Measurements from ENCODE around the gene KIF27. TPM values are rescaled to one million over a fixed set of nuclear protein-coding genes. Genes with fewer than 3 reads are reported as not detected.

KIF27 gene
- total and polyA plus RNA-seq, 10 of the 15 experiments (the other 5 are each of a cell fraction or from before 2014, with no cell fraction given): 0.64 to 3.3 (median 1.3) TPM

- DNase-seq (ENCODE audit: low read depth, low spot score): no peak
- ChIA-PET RAD21 (ENCODE audit: unreplicated experiment) (interaction anchor here (0.6 to 1.1 kb wide), 5 partner anchors 326 to 464 kb away, joined by 3 to 5 read pairs (median 3); no protein-coding TSS in a partner anchor), SMC1A (ENCODE audit: uncharacterized antibody, unreplicated experiment) (interaction anchor here (0.7 to 1.3 kb wide), 4 partner anchors 14 to 326 kb away, joined by 3 to 4 read pairs (median 4); partner anchors contain the start of gene KIF27), POLR2A (interaction anchor here (0.6 kb wide), 1 partner anchor 59 kb away, joined by 3 read pairs; no protein-coding TSS in a partner anchor), CTCF (interaction anchor here (0.6 to 4.0 kb wide), 5 partner anchors 10 to 378 kb away, joined by 3 to 40 read pairs (median 5); no protein-coding TSS in a partner anchor)
- no peak for FAIRE-seq
- H3K4me2 ChIP-seq (ENCODE audit: control insufficient read depth, insufficient read depth): no peak overlapping the region
- WGBS (ENCODE audit: insufficient coverage, insufficient replicate concordance, low lambda C conversion rate, missing lambda C conversion rate): 61% methylated on average over 3 of the region's 3 CpGs
- H3K4me1 ChIP-seq (ENCODE audit: control insufficient read depth, insufficient read depth, low read length): no peaks in the 10 kb centered on the region
- no peaks in the 10 kb centered on the region for H3K9me3 ChIP-seq (replicated peaks; ENCODE audit: control insufficient read depth, insufficient read depth, low read length)
- no TSS peak for BruUV-seq (replicated peaks)
- in situ Hi-C loops (cut with MboI): loop anchor here (5.0 kb wide), 3 partner anchors 237 to 382 kb away; no protein-coding TSS in a partner anchor
- no peaks in the 10 kb centered on the region for H3K79me2 ChIP-seq (ENCODE audit: control insufficient read depth, insufficient read depth, low read length)
- H4K20me1 ChIP-seq (ENCODE audit: control insufficient read depth, insufficient read depth): no peaks in the 10 kb centered on the region
- H3K27ac ChIP-seq (ENCODE audit: control insufficient read depth, insufficient read depth): no peak overlapping the region
- H3K9ac ChIP-seq (ENCODE audit: control insufficient read depth, insufficient read depth, low read length): no peak overlapping the region
- H3K27me3 ChIP-seq (replicated peaks in 1 of 2; ENCODE audit: control insufficient read depth in 2 of 2, insufficient read depth in 2 of 2, low read length in 1 of 2): no peaks in the 10 kb centered on the region
- intact Hi-C loops (cut with micrococcal nuclease; ENCODE audit: unreplicated experiment): no loop called here
- no peak overlapping the region for H2AFZ ChIP-seq (ENCODE audit: control insufficient read depth, low read depth, low read length)
- H3K36me3 ChIP-seq (ENCODE audit: control insufficient read depth in 2 of 2, insufficient read depth in 2 of 2, low read length in 1 of 2): peaks cover 0 to 3% of the 10 kb centered on the region in 2 experiments; a peak in 2 of 4 replicates
- no peak for ATAC-seq
- H3K4me3 ChIP-seq: no peak overlapping the region
- no peak for TF ChIP-seq ZNF274 (IDR thresholded peaks at IDR 0.05; ENCODE audit: insufficient read depth, insufficient read length)
- TF ChIP-seq FOXM1 (IDR thresholded peaks at IDR 0.05; ENCODE audit: low read depth, low read length): no peak
- no peak; the same call in 1 of the 2 replicates for TF ChIP-seq RAD51 (IDR thresholded peaks at IDR 0.05)
- TF ChIP-seq ZNF622 (IDR thresholded peaks at IDR 0.05): no peak
- TF ChIP-seq RBBP5 (conservative IDR thresholded peaks at IDR 0.05): no peak
- no peak for TF ChIP-seq PKNOX1 (IDR thresholded peaks at IDR 0.05)
Measured at GRCh38 chr9:83935276-83935935, 14.2 kb upstream of the KIF27 start.

Measured in GM12878 (cell line).